ENCODE measurements around the gene NPTXR. TPM values are rescaled to one million over a fixed set of nuclear protein-coding genes. Genes with fewer than 3 reads are reported as not detected.
"Not testable (repeated sequence)": the region's sequence is repeated elsewhere in the genome, so short reads cannot be mapped to it uniquely, and the experiment has no call there.

NPTXR gene
- total RNA-seq, 1 donor from 2014 or later: 0.34 TPM

DNA sequence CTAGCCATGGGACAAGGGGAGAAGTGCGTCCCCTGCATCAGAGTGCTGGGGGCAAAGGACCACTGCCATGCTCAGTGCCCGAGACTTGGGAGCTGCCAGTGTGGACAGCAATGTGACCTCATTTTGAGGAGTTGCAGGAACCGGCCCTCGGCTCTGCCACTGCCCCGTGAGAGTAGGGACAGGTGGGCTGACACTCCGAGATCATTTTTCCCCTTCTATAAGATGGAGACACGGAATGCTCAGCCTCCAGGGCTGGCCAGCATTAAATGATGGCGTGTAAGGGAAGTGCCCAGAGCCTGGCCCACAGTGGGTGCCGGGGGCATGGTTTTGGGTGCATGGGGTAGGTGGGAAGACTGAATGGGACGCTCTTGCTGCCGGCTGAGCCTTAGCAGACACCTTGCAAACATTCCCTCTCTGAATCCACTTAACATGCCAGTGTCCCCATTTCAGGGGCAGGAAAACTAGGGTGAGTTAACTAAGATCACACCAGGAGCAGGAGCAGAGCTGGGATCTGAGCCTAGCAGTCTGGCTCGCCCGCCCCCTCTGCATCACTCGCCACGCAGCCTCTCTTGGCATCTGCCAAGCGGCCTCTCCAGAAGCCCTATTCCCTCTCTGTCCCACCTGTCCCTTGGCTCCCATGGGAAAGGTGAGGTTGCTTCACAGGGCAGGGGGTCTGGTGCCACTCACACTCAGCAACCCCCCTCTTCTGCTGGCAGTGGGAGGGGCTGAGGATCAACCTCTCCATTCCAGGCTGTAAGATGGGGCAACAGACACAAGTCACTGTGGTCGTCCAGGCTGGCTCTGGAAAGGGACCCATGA lies 13.6 kb downstream of the NPTXR start:
- DNase-seq: no peak

DNA sequence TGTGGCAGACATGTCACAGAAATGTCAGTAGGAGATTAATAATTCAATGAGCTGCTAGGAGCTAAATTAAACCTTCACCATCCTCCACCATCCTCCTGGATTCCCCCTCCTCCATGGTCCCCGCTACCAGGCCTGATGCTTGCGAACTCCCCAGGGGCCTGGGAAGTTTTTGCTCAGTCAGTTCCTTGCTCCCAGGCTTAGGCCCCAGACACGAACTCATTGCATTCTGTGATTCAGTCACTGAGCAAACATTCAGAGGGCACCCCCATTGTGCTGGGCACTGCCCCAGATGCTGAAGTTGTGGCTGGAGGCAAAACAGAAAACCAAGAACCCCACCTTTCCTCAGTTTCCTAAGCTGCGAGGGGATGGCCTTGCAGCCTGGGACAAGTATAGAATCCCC lies 14.3 kb downstream of the NPTXR start:
- no peak for DNase-seq

DNA sequence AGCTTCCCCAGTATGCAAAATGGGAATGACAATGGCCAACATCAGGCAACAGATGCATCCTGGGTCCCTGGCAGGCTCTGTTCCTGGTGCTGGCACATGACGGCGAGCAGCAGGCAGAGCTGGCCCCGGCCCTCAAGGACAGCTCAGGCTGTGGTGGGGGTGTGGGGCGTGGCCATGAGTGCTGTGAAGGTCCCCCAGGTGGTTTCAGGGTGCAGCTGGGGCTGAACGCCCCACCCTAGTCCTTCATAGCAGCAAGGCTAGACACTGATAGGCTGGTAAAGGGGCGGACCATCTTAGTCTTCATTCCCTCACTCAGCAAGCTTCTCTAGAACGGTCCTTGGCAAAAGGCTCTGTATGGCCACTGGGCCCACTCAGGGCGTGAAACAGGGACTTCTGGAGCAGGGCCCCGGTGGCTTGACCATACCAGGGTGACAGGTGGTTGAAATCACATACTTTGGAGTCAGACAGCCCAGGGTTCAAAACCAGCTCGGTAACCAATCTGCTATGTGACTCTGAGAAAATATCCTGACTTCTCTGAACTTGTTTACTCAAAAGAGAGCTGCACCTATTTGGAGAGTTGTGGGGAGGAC lies 15.1 kb downstream of the NPTXR start:
- DNase-seq: no peak

DNA sequence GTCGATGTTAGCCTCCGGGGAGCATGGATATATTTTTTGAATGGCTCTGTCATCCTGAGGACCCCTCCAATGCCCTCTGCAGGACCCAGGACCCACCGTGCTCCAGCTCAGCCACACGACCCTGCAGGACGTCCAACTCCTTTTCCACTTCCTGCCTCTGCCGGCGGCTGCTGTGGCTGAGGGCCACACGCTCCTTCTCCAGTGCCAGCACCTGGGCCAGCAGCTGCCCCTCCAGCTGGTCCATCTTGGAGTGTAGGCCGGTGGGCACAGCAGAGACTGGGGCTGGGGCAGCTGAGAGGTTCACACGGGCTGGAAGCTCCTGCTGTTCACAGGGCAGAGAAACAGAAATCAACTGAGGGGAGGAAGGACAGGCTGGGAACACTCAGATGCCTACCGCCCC lies 15.6 kb downstream of the NPTXR start:
- no peak for DNase-seq

DNA sequence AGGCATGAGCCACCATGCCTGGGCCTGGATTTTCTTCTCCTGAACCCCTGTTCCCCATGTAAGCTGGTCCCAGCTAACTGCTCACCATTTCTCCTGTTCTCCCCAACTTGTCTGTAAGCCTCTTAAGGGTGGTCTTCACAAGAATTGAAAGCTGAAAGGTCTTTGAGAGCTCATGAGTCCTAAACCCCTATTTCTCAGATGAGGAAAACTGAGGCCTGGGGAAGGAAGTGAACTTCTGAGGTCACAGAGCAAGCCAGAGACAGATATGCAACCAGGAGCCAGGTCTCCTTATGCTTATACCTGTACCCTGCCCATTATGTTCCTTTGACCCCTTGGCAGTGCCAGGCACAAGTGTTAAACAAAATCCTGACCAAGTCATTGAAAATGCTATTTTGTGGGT lies 16.3 kb downstream of the NPTXR start:
- DNase-seq: no peak

DNA sequence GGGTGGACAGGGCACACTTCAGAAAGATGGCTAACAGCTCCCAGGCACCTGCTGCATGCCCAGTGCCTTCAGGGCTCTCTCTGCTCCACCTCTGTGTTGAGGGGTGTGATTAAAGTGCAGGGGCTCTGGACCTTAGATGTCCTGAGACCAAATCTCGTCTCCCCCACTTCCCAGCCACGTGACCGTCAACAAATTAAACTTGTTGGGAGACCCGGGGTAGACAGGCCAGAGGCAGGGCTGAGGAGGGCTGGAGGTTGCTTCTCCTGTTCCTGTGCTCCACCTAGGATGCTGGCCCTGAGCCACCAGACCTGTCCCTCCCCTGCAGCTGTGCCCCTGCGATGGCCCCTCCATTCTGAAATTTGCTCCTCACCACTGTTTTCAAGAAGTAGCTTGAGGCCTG lies 17.0 kb downstream of the NPTXR start:
- DNase-seq: no peak

DNA sequence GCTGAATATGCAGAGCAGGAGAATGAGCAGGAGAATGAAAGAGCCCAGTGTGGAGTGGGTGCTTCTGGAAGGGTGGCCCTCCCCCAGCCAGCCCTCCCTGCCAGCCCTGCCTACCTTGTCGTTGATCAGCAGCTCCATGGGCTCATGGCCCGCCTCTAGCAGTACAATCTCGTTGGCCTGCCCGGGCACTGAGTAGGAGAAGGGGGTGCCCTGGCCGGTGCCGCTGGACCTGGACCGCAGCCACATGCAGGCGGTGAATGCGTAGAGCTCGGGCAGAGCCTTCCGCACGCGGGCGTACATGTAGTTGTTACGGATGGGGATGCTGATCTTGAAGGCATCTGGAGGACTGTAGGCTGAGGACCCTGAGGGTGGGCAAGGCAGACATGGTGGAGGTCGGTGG lies 17.4 kb downstream of the NPTXR start:
- no peak for DNase-seq

DNA sequence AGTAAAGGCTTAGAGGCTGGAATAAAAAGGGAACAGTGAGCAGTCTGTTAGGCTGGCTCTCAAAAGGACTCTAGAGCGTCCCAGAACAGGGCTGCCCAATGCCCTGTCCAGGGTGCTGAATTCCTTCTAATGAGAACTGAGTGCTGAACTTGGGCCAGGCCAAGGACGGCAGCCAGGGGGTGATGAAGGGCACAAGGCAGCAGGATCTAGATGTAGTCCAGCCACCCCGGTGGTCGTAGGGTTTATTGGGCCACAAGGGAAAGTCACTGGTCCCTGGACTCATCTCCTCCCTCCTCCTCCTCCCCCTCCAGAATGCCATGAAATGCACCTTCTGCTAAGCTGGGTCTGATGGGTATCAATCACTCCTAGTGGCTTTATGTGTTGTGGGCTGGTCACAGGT lies 19.2 kb downstream of the NPTXR start:
- peak; percentile 88 for DNase-seq

DNA sequence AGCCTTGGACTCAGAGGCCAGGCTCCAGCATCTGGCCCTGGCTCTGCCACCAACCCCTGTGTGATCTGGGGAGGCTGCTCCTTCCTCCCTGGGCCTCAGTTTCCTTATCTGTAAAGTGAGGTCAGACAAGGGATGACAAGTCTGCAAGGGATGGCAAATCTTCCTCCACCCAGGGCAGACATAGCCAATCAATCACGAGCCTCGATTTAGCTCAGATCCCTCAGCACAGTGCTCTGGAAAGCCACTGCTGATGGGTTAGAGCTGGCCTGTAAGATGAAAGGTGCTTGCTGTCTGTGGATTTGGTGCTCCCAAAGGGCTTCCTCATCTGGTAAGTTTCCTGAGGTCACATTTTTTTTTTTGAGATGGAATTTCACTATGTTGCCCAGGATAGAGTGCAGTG lies 20.2 kb downstream of the NPTXR start:
- DNase-seq: no peak

DNA sequence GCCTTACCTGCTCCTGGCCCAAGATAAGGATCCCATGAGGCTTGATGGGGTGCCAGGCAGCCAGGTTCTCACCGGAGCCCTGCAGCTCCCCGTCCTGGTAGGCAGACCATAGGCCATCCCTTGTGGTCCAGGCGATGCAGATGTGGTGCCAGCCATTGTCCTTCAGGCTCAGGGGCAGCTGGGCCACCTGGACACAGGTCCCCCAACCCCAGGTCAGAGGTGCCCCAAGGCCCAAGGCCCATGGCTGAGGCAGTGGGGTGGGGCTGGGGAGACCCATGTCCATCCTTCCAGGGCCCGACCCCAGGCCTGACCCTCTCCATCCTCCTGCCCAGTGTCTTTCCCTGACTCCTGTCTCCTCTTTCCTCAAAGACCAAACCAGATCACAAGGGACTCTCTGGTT lies 20.8 kb downstream of the NPTXR start:
- DNase-seq: no peak

DNA sequence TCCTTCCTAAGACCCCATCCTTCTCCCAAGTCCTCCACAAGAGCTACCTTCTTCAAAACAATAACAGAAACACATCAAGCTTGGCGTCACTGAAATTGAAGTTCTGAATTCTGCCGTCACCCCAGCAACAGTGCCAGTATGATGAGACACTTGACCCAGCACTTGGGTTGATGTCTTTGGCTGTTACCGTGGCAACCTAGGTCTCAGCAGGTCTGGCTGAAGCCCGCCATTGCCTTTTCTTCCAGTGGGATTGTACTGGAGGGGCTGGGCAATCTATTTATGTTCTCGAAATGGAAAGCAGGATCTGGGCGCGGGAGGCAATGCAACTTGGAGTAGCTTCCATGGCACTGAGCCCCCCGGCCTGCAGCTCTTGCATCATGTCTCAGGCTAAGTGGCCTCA lies 23.8 kb downstream of the NPTXR start:
- DNase-seq: no peak

DNA sequence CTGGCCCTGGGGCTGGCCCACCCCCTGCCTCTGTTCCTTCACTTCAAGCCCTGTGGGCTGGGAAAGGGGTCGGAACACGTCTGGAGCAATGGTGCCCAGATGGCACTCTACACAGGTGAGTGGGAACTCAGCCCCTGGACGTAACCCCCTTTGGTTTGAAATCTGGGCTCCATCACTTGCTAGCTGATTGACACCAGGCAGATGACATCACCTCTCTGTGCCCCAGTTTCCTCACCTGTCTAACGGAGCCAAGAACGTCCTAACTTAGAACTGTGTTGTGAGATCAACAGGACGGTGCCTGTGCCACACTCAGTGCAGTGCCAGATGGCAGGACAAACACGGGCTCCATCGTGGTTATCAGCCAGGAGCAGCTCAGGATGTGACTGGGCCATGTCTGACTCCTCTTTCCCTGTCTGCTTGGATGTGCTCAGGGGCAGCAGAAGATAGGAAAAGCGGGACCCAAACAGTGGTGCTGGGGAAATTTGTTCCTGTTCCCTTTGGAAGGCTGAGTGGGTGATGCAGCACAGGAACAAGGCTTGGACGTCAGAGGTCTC lies 24.4 kb downstream of the NPTXR start:
- DNase-seq: no peak

DNA sequence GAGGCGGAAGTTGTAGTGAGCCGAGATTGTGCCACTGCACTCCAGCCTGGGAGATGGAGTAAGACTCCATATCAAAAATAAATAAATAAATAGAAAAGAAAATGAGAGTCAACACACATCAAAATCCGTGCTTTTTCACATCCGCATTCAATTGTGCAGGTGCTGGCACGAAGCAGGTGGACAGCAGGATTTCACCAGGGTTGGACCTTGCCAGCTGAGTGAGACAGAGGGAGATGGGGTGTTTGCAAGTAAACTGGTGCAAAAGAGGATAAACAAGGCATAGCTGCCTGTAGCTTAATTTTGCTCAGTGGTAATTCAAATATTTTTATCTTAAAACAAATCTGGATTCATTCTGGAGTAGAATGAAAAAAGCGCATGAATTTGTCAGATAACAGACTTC lies 26.6 kb downstream of the NPTXR start:
- DNase-seq: no peak

DNA sequence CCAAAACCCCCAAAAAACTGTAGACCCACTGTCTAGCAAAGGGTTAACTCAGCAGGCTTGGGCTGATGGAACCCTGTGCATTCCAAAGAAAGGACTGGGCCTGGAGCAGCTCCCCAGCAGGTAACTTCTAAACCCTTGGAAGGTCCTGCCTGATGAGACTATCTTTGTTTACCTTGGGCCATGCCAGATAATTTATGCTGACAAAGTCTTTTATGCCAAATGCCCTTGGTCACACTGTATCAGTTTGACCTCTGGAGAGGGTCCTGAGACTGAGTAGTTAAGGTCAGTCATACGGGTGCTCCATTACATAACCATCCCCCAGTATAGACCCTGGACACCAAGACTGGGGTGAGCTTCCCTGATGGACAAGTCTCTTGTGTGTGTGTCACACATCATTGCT lies 28.0 kb downstream of the NPTXR start:
- DNase-seq: no peak

DNA sequence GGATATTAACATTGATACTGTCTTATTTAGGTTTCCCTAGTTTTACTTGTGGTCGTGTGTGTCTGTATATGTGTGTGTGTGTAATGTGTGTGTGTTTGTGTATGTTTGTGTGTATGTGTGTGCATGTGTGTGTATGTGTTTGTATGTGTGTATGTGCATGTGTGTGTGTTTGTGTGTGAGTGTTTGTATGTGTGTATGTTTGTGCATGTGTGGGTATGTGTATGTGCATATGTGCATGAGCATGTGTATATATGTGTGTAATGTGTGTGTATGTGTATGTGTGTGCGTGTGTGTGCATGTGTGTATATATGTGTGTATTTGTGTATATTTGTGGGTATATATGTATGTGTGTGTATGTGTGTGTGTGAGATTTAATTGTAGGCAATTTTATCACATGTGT lies 32.6 kb downstream of the NPTXR start:
- no peak for DNase-seq

DNA sequence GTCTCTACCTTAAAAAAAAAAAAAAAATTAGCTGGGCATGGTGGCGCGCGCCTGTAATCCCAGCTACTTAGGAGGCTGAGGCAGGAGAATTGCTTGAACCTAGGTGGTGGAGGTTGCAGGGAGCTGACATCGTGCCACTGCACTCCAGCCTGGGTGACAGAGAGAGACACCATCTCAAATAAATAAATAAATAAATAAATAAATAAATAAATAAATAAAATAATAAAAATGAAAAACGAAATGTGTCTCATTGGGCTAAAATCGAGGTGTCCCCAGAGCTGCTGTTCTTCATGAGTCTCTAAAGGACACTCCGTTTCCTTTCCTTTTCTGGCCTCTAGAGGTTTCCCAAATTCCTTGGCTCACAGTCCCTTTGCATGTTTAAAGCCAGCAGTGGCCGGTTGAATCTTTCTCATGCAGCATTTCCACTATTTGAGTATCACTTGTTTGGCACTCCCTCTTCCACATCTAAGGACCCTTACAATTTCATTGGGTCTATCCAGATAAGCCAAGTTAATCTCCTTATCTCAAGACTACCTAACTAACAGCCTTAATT lies 38.7 kb downstream of the NPTXR start:
- not testable (repeated sequence) for DNase-seq

DNA sequence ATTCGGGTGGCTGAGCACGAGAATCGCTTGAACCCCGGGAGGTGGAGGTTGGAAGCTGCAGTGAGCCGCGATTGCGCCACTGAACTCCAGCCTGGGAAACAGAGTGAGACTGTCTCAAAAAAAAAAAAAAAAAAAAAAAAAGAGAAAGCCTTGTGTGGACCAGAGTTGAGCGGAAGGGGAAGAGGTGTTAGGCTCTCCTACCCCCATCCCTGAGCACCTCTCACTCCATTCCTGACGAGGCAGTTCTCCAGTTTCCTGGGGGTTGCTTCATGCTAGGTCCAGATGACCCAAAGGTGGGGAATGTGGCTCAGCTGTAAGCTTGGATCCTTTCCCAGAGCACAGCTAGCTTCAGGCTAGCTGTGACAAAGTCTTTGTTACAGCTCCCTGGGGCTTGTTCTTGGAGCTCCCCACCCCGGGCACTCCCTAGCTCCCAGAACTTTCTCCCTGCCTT lies 41.1 kb downstream of the NPTXR start:
- no peak for DNase-seq

DNA sequence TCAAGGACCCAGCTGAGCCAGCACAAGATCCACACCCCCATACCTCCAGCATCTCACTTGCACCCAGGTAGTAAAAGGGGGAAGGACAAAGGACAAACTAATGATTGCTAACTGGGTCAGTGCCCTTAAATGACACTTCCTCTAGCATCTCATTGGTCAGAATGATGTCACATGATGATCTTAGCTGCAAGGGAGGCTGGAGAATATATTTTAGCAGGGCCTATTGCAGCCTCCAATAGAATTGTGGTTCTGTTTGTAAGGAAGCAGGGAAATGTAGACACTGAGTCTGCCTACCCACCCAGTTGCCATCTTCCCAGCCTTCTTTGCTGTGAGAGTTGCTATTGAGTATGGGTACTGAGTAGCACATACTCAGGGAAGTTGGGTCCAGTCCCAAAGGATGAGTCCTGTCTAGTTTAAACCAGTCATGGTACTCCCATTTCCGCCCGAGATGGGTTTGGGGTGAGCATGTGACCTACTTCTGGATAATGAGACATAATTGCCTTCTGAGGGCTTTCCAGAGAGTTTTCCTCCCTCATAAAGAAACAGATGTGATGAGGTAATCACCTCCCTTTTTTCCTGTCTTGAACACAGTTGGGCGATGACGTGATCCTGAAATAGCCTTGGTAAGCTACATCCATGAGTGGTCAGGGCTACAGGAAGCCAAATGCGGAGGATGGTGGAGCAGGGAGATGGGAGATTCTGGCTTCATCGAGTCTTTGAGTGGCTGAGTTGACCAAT lies 44.4 kb downstream of the NPTXR start:
- DNase-seq: no peak

DNA sequence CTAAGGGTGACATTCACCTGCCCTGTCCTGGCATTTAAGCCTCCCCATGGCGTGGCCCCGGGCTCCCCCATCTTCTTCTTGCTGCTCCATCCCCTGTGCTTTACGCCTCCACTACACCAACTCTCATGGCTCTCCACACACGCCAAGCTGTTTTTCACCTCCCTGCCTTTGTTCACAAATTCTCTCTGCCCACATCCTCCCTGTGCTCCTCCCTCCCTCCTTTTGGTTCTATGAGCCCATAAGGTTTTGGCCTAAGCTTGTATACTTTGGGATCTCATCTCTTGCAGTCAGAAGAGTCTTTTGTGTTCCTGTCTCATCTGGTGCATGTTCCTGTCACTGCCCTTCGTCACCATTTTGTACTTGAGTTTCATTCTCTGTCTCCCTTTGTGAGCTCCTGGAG lies 45.3 kb downstream of the NPTXR start:
- no peak for DNase-seq

DNA sequence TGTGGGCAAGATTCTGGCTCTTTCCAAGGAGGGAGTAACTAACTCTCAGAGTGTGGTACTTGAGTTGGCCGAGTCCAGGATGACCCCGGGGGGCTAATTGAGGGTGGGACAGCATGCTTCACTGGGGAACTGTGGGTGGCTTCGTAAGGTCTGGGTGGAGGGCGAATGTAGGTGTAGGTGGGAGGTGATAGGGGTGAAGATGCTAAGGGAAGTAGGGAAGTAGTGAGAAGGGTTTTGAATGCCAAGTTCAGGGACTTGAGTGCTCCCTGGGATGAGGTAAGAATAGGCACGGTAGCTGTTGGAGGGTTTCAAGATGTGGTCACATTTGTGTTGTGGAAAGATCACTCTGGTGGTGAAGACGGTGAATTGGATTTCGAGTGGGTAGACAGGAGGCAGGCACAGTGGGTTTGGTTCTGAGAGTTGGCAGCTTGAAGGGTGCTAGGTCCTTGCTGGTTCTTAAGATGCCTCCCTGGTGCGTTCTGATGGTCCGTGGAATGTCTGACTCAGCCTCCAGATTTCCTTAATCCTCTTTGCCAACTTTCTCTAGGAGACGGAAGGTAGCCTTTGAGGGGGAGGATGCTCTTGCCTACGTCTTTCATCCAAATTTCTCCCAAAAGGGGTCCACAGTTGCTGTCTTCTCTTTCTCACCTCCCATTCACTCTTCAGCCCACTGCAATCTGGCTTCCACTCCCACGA lies 47.4 kb downstream of the NPTXR start:
- no peak for DNase-seq

DNA sequence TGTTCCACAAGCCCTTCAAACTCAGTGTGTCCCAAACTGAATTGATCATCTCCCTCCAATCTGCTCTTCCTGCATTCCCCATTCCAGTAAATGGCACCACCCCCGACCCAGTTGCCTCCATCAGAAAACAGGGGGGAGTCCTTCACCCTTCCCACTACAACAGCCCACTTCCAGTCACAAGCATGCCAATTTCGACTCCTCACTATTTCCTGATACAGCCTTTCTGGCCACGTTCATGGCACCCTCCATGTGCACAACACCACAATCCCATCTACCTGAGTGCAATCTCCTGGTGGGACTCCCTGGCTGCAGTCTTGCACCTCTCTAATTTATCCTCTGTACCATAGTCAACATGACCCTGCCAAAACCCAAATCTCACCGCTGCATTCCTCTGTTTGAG lies 48.3 kb downstream of the NPTXR start:
- DNase-seq: no peak

DNA sequence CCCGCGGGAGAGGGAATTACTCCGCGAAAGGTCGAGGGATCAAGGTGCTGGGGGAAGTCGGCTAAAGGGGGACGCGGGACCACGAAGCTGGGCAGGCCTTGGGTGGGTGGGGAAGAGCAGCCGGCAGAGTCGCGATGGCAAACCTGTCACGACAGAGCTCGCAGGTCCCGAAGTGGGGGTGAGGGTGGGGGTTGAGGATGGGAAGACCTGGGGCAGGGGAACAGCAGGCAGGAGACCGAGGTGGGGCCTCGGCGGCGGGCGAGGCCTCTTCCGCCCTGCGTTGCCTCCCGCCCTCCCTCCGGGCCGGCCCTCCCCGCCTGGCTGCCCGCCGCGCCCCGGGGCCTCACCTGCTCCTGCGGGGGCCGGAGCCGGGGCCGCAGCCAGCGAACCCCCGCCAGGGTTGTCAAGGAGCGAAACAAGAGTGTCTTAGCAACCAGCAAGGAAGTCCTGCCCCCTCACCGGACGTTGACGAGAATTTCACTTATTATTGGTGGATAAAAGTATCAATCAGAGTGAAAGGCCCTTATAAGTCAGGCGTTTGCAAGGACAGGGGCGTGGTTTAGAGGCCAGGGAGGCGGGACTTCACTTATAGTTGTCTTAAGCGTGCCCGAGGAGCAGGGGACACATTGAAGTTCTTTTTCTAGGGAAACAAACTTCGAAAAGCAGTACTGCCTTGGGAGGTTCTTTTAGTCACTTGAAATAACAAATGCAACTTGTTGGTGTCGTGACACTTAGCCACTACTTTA lies 49.9 kb downstream of the NPTXR start, which contains the start of gene DNAL4:
Gene DNAL4 (minus strand): TSS at position 423 of the 746 bp plus-strand sequence. CDS start 11,412 bp downstream, outside the sequence.
- DNase-seq: peak; percentile 98
